ENCODE measurements around the gene SYT2.

Gene SYT2

DNA sequence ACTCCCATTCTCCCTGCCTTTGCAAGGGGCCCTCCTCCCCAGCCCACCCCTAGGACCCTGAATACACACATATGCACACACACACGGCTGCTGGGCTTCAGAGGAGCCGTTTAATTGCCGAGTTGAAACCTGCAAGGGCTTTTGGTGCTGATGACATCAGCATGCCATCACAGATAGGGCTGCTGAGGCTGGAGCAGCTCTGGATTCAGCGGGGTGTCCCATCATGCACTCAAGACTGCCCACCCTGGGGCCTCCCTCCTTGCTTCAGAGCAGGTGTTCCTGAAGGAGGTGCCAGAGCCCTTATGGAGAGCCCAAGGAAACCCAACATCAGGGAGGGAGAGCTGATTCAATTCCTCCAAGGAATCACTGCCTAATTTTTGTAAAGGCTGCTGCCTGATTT, 5.7 kb downstream of the SYT2 start:
- no peak for DNase-seq (ENCODE audit: low read depth in 2 of 2)

DNA sequence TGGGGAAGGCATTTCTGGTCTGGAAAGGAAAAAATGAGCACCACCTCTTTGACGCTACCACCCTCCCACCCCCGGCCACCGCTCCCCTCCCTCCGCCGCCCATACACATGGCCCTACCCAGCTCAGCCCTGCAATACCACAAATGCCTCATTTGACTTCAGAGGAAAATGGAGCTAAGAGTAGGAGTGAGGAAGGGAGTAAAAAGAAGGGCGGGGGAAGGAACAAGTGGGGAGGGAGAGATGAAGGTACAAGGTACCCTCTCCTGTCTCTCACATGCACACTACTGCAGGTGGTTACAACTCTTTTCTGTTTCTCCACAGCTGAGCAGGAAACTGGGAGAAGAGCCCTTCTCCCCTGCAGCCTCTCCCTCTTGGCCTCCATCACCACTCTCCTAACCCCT, 7.1 kb downstream of the SYT2 start:
- no peak for DNase-seq (ENCODE audit: low read depth in 2 of 2)

DNA sequence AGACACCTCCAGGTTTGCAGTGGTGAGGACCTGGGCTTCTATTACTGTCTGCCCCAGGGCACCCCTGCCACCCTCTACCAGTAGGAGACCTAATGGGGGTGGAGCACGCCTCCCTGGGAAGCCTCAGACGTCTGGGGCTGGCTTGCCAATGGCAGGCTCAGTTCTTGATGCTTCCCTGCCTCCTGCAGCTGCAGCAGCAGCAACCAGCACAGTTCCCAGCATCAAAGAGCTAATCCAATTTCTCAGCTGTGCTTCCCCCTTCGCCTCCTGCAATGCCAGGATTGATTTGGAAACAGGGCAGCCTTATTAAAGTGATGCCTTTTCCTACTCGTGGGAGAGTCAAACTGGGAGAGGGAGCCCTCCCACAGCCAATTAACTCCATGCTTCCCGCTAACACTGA, 8.2 kb downstream of the SYT2 start:
- DNase-seq (ENCODE audit: low read depth in 2 of 2), result no peak

DNA sequence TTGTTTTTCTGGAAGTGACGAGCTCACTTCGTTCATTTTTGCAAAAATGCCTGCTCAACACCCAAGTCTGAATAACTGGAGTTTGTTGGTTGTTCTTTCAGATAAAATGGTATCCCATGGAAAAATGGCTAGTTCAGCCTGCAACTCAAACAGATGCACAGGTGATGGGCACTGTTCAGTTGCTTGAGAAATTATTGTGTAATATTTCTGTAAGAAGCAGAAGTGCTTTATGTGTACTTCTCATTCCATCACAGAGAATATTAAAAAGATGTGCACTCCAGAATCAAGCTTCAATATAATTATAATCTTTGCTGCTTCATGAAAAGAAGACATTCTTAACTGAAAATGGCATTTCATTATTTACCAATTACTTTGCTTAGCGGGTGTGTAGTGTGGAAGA, 9.1 kb downstream of the SYT2 start:
- DNase-seq (ENCODE audit: low read depth in 2 of 2), result no peak

DNA sequence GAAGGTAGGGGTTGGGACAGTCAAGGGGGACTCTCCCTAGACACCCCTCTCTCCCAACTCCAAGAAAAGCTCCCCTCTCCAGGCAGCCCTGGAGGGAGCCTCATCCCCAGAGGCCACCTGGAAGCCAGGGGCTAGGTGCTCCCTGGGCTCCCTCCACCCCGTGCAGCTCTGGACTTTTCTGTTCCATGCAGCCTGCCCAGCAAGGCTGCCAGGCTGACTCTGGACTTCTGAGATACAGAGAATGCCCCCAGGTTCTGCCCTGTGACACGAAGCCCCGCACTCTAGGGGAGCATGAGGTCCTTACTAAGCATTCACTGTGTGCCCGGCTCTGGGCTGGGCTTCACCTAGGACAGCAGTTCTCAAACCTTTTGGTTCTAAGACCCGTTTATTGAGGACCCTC, 10.2 kb downstream of the SYT2 start:
- no peak for DNase-seq (ENCODE audit: low read depth in 2 of 2)

DNA sequence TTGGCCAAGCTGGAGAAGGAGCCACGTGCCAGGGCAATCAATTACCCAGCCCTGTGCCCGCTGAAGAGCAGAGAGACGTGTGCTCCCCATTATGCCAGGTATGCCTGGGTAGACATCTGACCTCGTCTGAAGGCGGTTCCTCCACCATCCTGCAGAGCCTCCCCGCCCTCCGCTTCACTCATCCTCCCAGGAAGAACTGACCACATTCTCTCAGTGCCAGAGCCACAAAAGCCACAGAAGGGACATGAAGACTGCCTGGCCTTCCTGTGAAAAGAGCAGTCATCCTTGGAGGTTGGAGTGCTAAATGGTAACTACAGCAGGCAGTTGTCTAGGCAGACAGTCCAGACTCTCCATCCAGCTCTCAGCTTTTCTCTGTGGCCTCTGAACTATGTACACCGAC, 12.0 kb downstream of the SYT2 start:
- no peak for DNase-seq (ENCODE audit: low read depth in 2 of 2)

DNA sequence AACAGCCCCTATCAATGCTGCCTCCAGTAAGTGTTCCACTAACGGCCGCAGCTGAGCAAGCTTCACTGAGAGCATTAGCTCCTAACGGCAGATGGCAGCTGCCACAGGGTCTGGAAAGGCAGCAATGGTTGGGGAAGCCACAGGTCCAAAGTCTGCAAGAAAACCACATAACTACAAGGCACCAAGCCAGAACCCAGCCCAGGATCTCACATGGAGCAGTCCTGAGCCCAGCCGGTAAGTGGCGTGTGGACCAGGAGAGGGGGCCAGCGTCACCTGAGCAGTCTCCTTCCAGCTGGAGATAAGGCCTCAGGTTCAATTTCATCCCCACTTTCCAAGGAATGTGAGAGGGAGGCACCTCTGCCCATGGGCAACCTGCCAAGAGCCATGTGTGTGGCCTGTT, 13.2 kb downstream of the SYT2 start:
- no peak for DNase-seq (ENCODE audit: low read depth in 2 of 2)

DNA sequence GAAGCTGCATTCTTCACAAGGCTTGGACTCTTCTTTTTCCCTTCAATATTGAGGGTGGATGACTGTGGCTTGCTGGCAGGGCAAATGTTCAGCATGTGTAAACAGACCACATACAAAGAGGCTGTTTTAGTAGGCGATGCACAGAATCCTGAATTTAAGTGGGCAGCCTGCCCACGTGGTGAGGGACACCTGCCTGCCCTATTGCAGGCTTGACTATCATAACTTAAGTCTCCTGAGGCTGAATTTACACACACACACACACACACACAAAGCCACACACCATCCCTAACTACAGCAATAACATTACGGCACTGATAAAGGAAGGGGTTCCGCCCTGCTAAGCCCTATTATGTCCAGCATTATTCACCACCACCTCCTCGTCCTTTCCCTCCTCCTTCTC, 15.9 kb downstream of the SYT2 start:
- no peak for DNase-seq (ENCODE audit: low read depth in 2 of 2)

DNA sequence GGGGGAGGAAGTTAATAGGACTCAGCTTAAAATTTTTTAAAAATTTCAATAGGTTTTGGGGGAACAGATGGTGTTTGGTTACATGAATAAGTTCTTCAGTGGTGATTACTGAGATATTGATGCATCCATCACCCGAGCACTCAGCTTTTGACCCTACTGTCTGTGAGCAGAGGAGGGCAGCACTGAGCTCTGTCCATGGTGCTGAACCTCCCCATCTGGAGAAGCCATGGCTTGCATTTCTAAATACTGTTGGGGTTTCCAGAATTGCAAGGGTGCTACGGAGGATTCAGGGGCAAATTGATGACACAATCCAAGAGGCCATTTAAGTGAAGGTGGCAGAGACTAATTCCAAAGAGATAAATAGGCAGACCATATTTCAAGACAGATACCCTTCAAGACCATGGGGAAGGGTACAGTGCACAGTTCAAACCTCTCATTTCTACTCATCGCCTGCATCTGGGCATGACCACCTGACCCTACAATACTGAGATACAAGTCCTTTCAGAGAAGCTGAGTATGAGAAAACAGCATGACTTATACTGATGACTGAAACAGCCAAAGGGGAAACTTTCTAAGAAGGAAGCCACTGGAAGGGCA, 17.2 kb downstream of the SYT2 start:
- peak; percentile 47 to 52 for DNase-seq (ENCODE audit: low read depth in 2 of 2)

DNA sequence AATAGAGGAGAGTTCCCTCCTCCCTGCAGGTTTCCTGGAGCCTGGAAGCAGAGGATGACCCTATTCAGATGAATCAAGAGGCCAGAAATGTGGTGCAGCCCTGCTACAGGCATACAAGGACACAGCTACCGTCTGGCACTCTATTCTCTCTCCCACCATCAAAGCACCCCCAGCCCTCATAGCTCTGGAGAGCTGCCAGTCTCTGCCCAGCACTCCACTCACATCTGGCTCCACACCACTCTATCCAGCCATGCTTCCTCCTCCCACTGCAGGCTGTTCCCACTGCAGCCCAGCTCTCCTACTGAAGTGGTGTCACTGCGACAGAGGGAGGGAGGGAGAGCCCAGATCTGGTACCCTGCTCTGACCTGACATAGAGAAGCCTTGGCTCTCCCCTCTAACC, 18.4 kb downstream of the SYT2 start:
- no peak for DNase-seq (ENCODE audit: low read depth in 2 of 2)

DNA sequence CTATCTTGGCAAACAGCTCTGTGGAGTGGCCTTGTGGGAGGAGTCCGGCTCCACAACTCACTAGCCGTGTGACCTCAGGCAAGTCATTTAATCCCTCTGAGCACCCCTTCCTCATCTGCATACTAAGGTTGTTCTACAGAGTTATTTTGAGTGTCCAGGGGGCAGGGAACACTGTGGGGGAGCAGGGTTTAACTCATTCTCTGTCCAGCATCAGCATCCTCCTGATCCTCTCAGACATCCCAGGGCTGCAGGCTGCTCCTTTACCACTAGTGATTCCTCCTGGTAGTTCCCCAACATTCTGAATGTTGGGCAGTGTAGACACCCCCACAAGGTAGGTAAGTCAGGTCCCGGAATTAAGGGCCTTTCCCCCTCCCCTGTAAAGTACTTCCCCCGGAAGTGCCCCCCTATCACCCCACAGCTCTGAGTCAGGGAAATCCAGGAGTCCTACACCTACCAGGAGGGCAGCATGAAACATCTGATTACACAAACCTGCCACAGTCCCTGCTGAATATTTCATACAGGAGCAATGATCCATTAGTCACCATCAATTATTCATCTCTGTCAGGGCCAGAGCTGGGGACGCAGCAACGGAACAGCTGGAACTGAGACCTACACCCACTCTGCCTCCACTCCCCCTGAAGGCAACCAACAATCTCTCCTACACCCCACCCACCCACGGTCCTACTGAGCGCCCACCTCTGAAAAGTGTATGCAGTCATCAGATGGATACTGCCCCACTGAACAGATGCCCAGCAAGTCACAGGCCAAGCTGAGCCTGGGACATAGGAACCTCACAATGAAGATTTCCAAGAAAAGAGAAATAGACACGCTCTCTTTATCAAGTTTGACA, 20.5 kb downstream of the SYT2 start:
- no peak for DNase-seq (ENCODE audit: low read depth in 2 of 2)

DNA sequence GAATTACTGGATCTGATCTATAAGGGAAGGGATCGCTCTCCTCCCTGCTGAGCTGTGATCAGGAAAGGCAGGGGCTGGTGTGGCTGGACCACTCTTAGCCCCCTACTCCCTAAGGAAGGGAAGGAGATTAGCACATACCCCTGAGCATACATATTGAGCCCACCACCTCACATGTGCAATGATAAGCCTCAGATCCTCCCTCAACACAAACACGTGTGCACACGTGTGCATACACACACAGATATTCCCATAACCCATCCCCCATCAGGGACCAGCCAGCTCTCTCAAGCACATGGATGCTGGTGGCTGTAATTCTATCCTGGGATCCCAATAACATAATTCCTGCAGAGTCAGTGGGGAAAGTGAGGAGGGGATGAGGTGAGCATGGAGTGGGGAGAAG, 21.2 kb downstream of the SYT2 start:
- no peak for DNase-seq (ENCODE audit: low read depth in 2 of 2)

DNA sequence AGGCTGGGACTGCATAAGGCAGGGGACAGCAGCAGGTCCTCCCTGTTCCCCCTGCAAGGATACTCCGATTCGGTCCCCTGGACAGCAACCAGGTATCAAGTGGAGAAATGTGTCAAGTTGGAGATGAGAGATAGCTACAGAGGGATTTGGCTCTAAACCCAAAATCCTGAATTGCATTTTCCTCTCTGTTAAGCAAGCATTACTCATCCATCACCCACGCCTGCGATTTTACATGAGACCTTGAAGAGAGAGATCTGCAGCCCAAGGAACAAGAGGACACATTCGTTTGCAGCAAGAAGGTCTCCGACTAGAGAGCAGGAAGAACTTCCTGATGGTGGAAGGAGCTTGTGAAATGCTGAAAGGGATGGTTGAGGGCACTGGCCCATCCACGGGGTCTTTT, 21.9 kb downstream of the SYT2 start:
- no peak for DNase-seq (ENCODE audit: low read depth in 2 of 2)

DNA sequence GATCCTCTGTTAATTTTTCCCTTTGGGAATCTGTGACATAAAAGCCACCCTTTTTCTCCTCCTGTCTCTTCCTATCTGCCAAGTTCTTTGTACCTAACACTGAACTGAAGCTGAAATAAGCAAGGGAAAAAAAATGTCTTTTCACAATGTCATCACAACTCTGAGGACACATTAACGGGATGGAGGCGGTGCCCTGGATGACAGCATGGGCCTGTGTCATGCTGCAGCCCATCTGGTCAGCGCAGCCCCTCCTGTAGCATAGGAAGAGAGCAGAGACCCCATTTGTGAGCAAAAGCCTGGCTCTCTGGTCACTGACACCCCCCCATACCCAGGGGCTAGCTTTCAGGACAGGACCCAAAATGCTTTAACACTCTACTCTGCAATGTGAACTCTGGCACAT, 22.5 kb downstream of the SYT2 start:
- no peak for DNase-seq (ENCODE audit: low read depth in 2 of 2)

DNA sequence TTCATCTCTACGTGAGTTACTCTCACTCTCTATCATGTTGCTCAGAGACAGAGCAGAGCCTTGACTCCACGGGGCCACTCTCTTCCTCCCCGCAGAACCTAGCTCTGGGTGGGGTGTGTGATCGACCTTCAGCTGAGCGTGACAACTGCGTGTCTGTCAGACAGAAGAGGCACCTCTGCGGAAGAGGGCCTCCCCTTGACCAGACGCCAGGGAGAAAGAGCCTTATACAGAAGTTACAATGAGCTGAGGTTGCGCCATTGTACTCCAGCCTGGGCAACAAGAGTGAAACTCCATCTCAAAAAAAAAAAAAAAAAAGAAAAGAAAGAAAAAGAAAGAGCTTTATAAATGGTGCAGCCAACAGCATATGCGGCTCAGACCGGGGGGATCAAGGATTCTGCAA, 22.9 kb downstream of the SYT2 start:
- no peak for DNase-seq (ENCODE audit: low read depth in 2 of 2)

DNA sequence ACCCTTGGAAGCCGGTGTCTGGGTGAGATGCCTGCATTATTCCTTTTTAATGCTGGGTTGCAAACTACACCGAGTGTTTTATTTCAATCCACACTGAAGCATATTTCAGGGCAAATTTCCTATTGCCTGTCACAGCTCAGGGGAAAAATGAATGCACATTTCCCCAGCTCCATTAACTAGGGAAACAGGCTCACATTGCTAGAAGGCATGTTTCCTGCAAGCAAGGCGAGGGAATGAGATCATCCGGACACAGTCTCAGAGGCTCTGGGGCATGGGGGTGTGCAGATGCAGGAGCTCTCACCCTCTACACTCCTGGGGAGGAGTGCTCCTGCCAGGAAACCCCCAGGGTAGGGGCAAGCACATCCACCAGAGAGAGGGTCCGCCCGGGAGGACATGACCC, 24.6 kb downstream of the SYT2 start:
- DNase-seq (ENCODE audit: low read depth in 2 of 2), result no peak

DNA sequence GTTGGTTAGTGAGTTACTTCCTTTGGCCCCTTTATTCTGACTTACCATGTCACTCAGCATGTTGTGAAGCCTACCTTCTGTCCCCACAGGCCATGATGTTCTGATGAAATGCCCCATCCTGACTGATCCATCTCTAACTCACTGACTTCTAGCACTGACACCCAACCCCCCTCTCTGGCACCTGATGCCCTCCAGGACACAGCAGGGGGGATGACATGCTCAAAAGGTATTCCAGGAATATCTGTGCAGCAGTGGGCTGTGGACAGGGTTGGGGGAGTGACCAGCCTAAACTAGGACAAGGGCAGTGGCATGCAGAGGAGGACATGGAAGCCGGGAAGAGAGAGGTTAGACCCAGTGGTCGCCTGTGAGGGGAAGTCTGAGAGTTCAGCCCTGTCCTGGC, 25.5 kb downstream of the SYT2 start:
- no peak for DNase-seq (ENCODE audit: low read depth in 2 of 2)

DNA sequence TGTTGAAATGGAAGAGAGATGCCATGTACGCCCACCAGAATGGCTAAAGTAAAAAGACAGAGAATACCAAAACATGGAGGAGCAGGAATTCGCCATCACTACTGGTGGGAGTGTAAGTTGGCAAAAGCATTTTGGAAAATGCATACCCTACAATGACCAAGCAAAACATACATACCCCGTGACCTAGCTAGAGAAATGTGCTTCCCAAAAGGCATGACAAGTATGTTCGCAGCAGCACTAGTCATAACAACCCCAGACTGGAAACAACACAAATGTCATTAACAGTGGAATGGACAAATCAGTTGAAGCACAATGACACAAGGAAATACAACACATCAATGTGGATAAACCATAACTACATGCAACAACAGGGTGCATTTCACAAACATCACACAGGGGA, 27.2 kb downstream of the SYT2 start:
- DNase-seq (ENCODE audit: low read depth in 2 of 2), result no peak

DNA sequence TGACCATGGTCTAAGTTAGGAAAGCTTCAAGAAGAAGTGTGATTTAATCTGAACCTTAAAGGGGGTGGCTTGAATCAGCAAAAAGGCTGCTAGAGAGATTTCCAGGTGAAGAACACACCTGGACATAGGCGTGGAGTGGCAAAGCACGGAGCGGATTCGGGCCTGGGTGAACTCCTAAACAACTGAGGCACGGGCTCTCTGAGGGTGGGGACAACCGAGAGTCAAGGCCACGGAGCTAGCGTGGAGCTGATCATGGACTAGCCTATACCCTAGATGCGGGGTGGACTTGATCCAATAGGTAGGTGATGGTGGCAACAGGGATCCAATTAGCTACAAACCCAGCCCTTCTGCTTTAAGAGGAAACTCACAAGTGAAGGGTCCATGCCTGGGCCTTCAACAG, 27.8 kb downstream of the SYT2 start:
- no peak for DNase-seq (ENCODE audit: low read depth in 2 of 2)

DNA sequence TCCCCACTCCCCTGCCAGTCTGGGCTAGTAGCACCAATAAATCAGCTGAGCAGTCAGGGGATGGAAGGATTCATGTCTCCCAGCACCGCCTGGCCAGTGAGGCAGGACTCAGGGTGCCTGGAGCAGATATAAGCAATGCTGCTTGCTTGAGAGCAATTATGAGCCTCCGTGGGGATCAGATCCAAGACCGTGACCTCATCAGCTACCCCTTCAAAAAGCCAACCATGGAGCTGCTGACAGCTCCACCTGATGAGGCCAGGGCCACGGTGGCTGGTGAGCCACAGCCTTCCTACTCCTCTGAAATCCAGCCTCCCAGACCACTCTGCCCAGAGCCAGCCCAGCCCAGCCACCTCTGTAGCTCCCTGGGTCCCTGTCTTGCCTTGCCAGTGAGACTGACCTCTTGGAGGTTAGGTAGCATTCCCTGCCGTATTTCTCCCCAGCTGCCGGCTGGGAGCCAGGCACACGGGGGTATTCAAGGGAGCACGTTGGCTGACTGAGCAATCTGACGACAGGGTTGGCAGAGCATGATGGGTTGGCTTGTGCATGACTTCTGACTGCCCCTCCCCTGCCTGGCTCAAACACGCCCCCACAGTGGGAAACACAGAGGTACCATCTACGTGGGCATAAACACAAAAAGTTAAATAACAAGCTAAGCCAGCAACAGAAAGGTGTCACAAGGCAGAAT, 28.4 kb downstream of the SYT2 start:
- DNase-seq (ENCODE audit: low read depth in 2 of 2), result no peak

DNA sequence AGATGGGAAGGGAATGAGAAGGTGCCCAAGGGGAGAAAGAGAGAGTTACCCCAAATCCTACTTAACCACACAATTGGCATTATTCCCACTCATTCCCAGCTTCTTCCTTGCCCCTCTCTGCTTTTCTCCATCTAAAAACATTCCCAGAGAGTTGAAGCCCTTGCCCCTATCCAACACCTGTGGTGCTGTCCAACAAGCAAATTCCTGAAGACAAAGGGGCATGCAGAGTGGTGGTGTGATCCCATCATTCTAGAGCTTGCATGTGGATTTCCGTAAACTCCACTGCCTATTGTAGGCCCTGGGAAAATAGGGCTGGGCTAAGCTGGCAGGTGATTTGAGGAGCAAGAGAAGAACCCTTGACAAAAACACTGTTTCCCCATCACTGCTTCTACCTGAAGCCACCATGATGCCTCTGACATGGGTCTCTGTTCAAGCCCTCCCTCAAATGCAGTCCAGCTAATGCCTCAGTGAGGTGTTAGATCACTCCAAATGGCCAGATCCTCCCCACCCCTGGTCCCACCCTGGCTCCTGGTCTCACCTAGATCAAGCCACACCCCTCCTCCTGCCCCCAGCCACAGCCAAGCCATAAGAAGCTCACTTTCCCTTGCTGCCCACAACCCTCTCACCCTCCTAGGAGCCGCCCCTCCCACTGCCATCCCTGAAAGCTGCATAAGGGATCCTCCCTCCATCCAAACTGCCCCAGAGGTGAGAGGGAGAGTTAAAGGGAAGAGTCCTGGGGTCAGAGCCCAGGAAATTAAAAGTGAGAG, 29.5 kb downstream of the SYT2 start:
- DNase-seq (ENCODE audit: low read depth in 2 of 2), result no peak

DNA sequence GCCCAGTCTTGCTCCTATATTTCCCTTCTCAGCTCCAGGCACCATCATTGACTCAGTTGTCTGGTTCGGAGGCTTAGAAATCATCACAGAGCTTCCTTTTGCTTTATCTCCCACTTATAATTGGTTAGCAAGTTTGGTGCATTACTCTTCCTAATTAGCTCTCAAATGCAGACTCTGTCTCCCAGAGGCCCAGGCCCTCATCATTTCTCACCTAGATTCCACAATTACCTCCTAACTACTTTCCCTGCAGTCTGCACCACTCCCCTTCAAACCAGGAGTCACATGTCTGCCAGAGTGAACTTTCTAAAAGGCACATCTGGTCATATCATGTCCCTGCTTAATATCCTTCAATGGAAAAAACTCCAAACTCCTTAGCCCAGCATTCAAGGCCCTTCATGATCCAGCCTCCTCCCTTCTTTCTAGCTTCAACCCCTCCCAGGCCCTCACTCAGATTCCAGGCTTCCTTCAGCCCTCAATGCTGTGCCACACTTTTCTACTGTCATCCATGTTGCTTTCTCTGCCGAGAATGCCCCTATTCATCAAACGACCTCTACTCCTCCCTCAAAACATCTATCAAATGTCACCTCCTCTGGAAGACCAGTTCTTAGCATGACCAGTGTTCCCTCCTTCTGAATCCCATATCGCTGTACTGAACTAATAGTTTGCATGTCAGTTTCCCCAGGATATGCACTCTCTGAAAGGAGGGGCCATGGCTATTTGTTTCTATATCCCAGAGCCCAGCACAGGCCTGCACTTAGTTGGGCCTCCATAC, 30.7 kb downstream of the SYT2 start:
- no peak for DNase-seq (ENCODE audit: low read depth in 2 of 2)
